K562 (cell line): ENCODE measurements around the gene IL10RB. TPM values are rescaled to one million over a fixed set of nuclear protein-coding genes. Genes with fewer than 3 reads are reported as not detected.

Source experiments
- DPF2 ChIP-seq: fragments of 450-650 bp; IDR thresholded peaks from 2 replicates; pipeline ENCODE4 v1.6.1; 2016
- ELK1 ChIP-seq: sonication (generic); formaldehyde crosslinking; IDR thresholded peaks from 2 replicates; pipeline ENCODE4 v1.8.1; 2022; ENCODE audit warnings: missing genetic modification reagents
- FOXP1 ChIP-seq: sonication (generic); formaldehyde crosslinking; IDR thresholded peaks from 2 replicates; pipeline ENCODE4 v1.8.0; 2022; ENCODE audit warnings: mild to moderate bottlenecking, missing genetic modification reagents
- HMG20A ChIP-seq: fragments of 450-650 bp; formaldehyde crosslinking; conservative IDR thresholded peaks from 2 replicates; pipeline ENCODE4 v1.4.0; 2020; ENCODE audit warnings: mild to moderate bottlenecking, mixed read lengths
- HNRNPK ChIP-seq: fragments of 200-400 bp; formaldehyde crosslinking; IDR thresholded peaks from one replicate; pipeline ENCODE4 v1.6.1; 2018; ENCODE audit warnings: mild to moderate bottlenecking, low read depth, low read length; ENCODE audit not compliant: poor library complexity, severe bottlenecking
- JUN ChIP-seq, 2 experiments: sonication (generic) in 1 of 2; formaldehyde crosslinking in 1 of 2; IDR thresholded peaks; 2 replicates each; pipeline versions ENCODE4 v1.6.1 to v1.8.0; 2012 to 2022; ENCODE audit warnings: borderline replicate concordance in 2 of 2, mild to moderate bottlenecking in 2 of 2, improper control_type of control experiment in 1 of 2, low read depth in 1 of 2, low read length in 1 of 2, missing genetic modification reagents in 1 of 2
- KLF16 ChIP-seq: IDR thresholded peaks from 2 replicates; pipeline ENCODE4 v1.6.1; 2016; ENCODE audit warnings: antibody characterized with exemption
- MAFK ChIP-seq: IDR thresholded peaks from 2 replicates; pipeline ENCODE4 v1.6.1; 2011; ENCODE audit warnings: low read length, improper control_type of control experiment
- POLR2H ChIP-seq: IDR thresholded peaks from 2 replicates; pipeline ENCODE4 v1.6.1; 2016; ENCODE audit warnings: missing genetic modification characterization, low read depth, mild to moderate bottlenecking, control low read depth, missing compliant biosample characterization, moderate library complexity
- TBL1XR1 ChIP-seq, 2 experiments: IDR thresholded peaks; 2 replicates each; pipeline ENCODE4 v1.6.1; 2012; ENCODE audit warnings: improper control_type of control experiment in 2 of 2, low read length in 2 of 2, mild to moderate bottlenecking in 1 of 2
- THRA ChIP-seq: fragments of 450-650 bp; IDR thresholded peaks from 2 replicates; pipeline ENCODE4 v1.6.1; 2017; ENCODE audit warnings: mild to moderate bottlenecking, moderate library complexity
- XRCC4 ChIP-seq: IDR thresholded peaks from one replicate; pipeline ENCODE4 v1.6.1; 2011; ENCODE audit not compliant: insufficient read depth, insufficient read length; ENCODE audit errors: extremely low read depth
- ZNF146 ChIP-seq: IDR thresholded peaks from one replicate; pipeline ENCODE4 v1.6.1; 2018; ENCODE audit warnings: missing compliant biosample characterization; ENCODE audit not compliant: unreplicated experiment
- ZNF212 ChIP-seq: fragments of 450-650 bp; formaldehyde crosslinking; IDR thresholded peaks from 2 replicates; pipeline ENCODE4 v1.4.0; 2020; ENCODE audit warnings: mild to moderate bottlenecking
- ZNF551 ChIP-seq: fragments of 250-450 bp; sonication (Bioruptor Pico); IDR thresholded peaks from 2 replicates; pipeline ENCODE4 v1.5.0; 2021; ENCODE audit warnings: mild to moderate bottlenecking, moderate library complexity
- ZNF696 ChIP-seq: fragments of 250-450 bp; sonication (Bioruptor Pico); conservative IDR thresholded peaks from 2 replicates; pipeline ENCODE4 v1.4.0; 2020; ENCODE audit warnings: mild to moderate bottlenecking, moderate library complexity
- ZNF75A ChIP-seq: fragments of 450-650 bp; formaldehyde crosslinking; IDR thresholded peaks from 2 replicates; pipeline ENCODE4 v1.4.0; 2020; ENCODE audit warnings: mild to moderate bottlenecking
- polyA plus RNA-seq, 8 experiments: library from polyadenylated mRNA; depleted of rRNA in 4 of 8; stranded (reverse) in 5 of 8; unstranded in 3 of 8; fragments of >200 nt; fragmentation: Nextera tagmentation in 2 of 8; fragmentation: Illumina TruSeq in 1 of 8; extraction: Ambion mirVana in 2 of 8; extraction: Trizol in 1 of 8; gene quantifications; 2 replicates each; pipeline versions ENCODE4 v1.2.1 to v1.2.3, GENCODE V29; 2011 to 2014; ENCODE audit warnings: inconsistent platforms in 1 of 8, missing spikeins in 1 of 8
- total RNA-seq, 7 experiments: library from RNA; depleted of rRNA in 6 of 7; stranded (reverse); fragments of >200 nt in 6 of 7; fragmentation: Illumina TruSeq in 2 of 7; extraction: Trizol in 2 of 7; gene quantifications; 2 replicates each; pipeline versions ENCODE4 v1.2.1 to v1.2.3, GENCODE V29; 2011 to 2021; ENCODE audit warnings: low replicate concordance in 1 of 7

The IL10RB gene
- total and polyA plus RNA-seq, 9 of the 15 experiments (the other 6 are each of a cell fraction or from before 2014, with no cell fraction given) = 10.9 to 33.8 (median 23.0) TPM

- 0 out of 2 replicates have a peak, but pooled peaks have one; percentile 6 for TF ChIP-seq FOXP1
- no peak for TF ChIP-seq TBL1XR1 (IDR thresholded peaks at IDR 0.05; ENCODE audit: low read length in 2 of 2)
- TF ChIP-seq ZNF696 = no peak
- TF ChIP-seq DPF2 = no peak
- TF ChIP-seq ZNF75A (CRISPR knock-in tag) = no peak
- TF ChIP-seq POLR2H (tag) = peak; percentile 46; the same call in 1 of the 2 replicates
- TF ChIP-seq XRCC4 = no peak
- no peak for TF ChIP-seq JUN (IDR thresholded peaks at IDR 0.05; ENCODE audit: borderline replicate concordance, low read depth, low read length)
- no peak for TF ChIP-seq JUN (CRISPR knock-in tag; IDR thresholded peaks at IDR 0.05; ENCODE audit: borderline replicate concordance)
- no peak for TF ChIP-seq ZNF551 (CRISPR knock-in tag)
- TF ChIP-seq HNRNPK = no peak
- TF ChIP-seq ELK1 (CRISPR knock-in tag) = no peak
- TF ChIP-seq HMG20A = no peak
- no peak for TF ChIP-seq MAFK
- TF ChIP-seq THRA = no peak
- no peak for TF ChIP-seq KLF16
- no peak for TF ChIP-seq ZNF146 (CRISPR knock-in tag)
- TF ChIP-seq ZNF212 (CRISPR knock-in tag) = no peak
Observed at GRCh38 chr21:33229784-33230544, 36.2 kb upstream of the IL10RB start, which contains the start of gene IFNAR2 (continued).
